SH-SY5Y (cell line): ENCODE data around the gene RPS29.

ENCODE experiments used
- GATA2 ChIP-seq: IDR thresholded peaks from 2 replicates; pipeline ENCODE4 v1.6.1; 2011; ENCODE audit warnings: mild to moderate bottlenecking, low read depth, low read length
- GATA3 ChIP-seq: IDR thresholded peaks from 2 replicates; pipeline ENCODE4 v1.6.1; 2011; ENCODE audit warnings: low read depth, mild to moderate bottlenecking, low read length, moderate library complexity

GRCh38 chr14:49612251-49612650 is 26.1 kb upstream of the RPS29 start:
- no peak for TF ChIP-seq GATA2
- no peak for TF ChIP-seq GATA3
